WTC11 (cell line): Measurements from ENCODE around the gene RECQL5. TPM values are rescaled to one million over a fixed set of nuclear protein-coding genes. Genes with fewer than 3 reads are reported as not detected.

ENCODE experiments used
- ATAC-seq: fragments of 200-7000 bp; cut with Tn5 transposase; 2 replicates; pipeline ENCODE4 v1.10.0; 2021; ENCODE audit warnings: mild to moderate bottlenecking, moderate library complexity
- CTCF ChIA-PET: fragments of 300-600 bp; sonication (Branson Sonifier 250); formaldehyde crosslinking; loops from one replicate; lab custom pipeline; 2021; ENCODE audit warnings: antibody characterized with exemption; lab: Charles Lee
- POLR2A ChIA-PET: fragments of 350-600 bp; sonication (Branson Sonifier 250); formaldehyde crosslinking; loops from one replicate; lab custom pipeline; 2021; ENCODE audit warnings: antibody characterized with exemption; lab: Charles Lee
- DNase-seq: peaks from one replicate; pipeline ENCODE4 v3.0.0; 2021; ENCODE audit warnings: low spot score
- H3K27ac Mint-ChIP-seq: 2 replicates; pipeline ENCODE4 v1.8.0; 2021; ENCODE audit warnings: mixed read lengths
- H3K27me3 Mint-ChIP-seq: 2 replicates; pipeline ENCODE4 v1.8.0; 2021; ENCODE audit warnings: low read depth, mild to moderate bottlenecking, moderate library complexity, mixed read lengths
- H3K36me3 Mint-ChIP-seq: 2 replicates; pipeline ENCODE4 v1.8.0; 2021; ENCODE audit warnings: mixed read lengths
- H3K4me1 Mint-ChIP-seq: 2 replicates; pipeline ENCODE4 v1.8.0; 2022; ENCODE audit warnings: mixed read lengths
- H3K4me3 Mint-ChIP-seq: 2 replicates; pipeline ENCODE4 v1.8.0; 2021; ENCODE audit warnings: mild to moderate bottlenecking, moderate library complexity, mixed read lengths
- H3K9me3 Mint-ChIP-seq: 2 replicates; pipeline ENCODE4 v1.8.0; 2021; ENCODE audit warnings: mixed read lengths
- CTCF ChIP-seq: fragments of 200-600 bp; IDR thresholded peaks from 2 replicates; pipeline ENCODE4 v1.8.0; 2022; ENCODE audit warnings: antibody characterized with exemption
- E2F1 ChIP-seq: sonication (generic); formaldehyde crosslinking; IDR thresholded peaks from 2 replicates; pipeline ENCODE4 v1.8.0; 2022; ENCODE audit warnings: mild to moderate bottlenecking, missing genetic modification reagents
- FOXK1 ChIP-seq: sonication (generic); formaldehyde crosslinking; IDR thresholded peaks from 2 replicates; pipeline ENCODE4 v1.8.0; 2022; ENCODE audit warnings: mild to moderate bottlenecking, moderate library complexity, missing genetic modification reagents
- GRHL2 ChIP-seq: fragments of 250-450 bp; sonication (Bioruptor Pico); IDR thresholded peaks from 2 replicates; pipeline ENCODE4 v1.8.0; 2022; ENCODE audit warnings: mild to moderate bottlenecking, moderate library complexity; ENCODE audit not compliant: insufficient replicate concordance, severe bottlenecking
- HMGXB4 ChIP-seq: sonication (generic); formaldehyde crosslinking; IDR thresholded peaks from 2 replicates; pipeline ENCODE4 v1.8.1; 2023; ENCODE audit warnings: mild to moderate bottlenecking, moderate library complexity, missing genetic modification reagents
- NFE2L1 ChIP-seq: sonication (generic); formaldehyde crosslinking; IDR thresholded peaks from 2 replicates; pipeline ENCODE4 v1.8.1; 2023; ENCODE audit warnings: missing genetic modification reagents
- NR2C2 ChIP-seq: sonication (generic); formaldehyde crosslinking; IDR thresholded peaks from 2 replicates; pipeline ENCODE4 v1.8.0; 2022; ENCODE audit warnings: mild to moderate bottlenecking, missing genetic modification reagents
- ZNF138 ChIP-seq: sonication (generic); formaldehyde crosslinking; conservative IDR thresholded peaks from 2 replicates; pipeline ENCODE4 v1.8.1; 2022; ENCODE audit warnings: mild to moderate bottlenecking, moderate library complexity, missing genetic modification reagents
- ZNF396 ChIP-seq: fragments of 250-450 bp; sonication (Bioruptor Pico); IDR thresholded peaks from 2 replicates; pipeline ENCODE4 v1.8.0; 2021; ENCODE audit warnings: mild to moderate bottlenecking, moderate library complexity, borderline replicate concordance
- ZNF512 ChIP-seq: sonication (generic); formaldehyde crosslinking; IDR thresholded peaks from 2 replicates; pipeline ENCODE4 v1.8.1; 2022; ENCODE audit warnings: missing genetic modification reagents, borderline replicate concordance
- total RNA-seq: library from RNA; stranded (reverse); gene quantifications from 3 replicates; pipeline ENCODE4 v1.2.3, GENCODE V29; 2021
- TF ChIP-seq, protein P1 (sequence below): sonication (generic); formaldehyde crosslinking; IDR thresholded peaks from 2 replicates; pipeline ENCODE4 v1.8.1; 2023; ENCODE audit warnings: mild to moderate bottlenecking, missing genetic modification reagents
- TF ChIP-seq, protein P2 (sequence below): fragments of 250-450 bp; sonication (Bioruptor Pico); conservative IDR thresholded peaks from 2 replicates; pipeline ENCODE4 v1.9.0; 2021; ENCODE audit warnings: mild to moderate bottlenecking
- TF ChIP-seq, protein P3 (sequence below): sonication (generic); formaldehyde crosslinking; IDR thresholded peaks from 2 replicates; pipeline ENCODE4 v1.8.1; 2022; ENCODE audit warnings: low read depth, mild to moderate bottlenecking, moderate library complexity, missing genetic modification reagents, borderline replicate concordance
- TF ChIP-seq, protein P4 (sequence below): sonication (generic); formaldehyde crosslinking; IDR thresholded peaks from 2 replicates; pipeline ENCODE4 v1.8.0; 2022; ENCODE audit warnings: mild to moderate bottlenecking, missing genetic modification reagents

The RECQL5 gene
- total RNA-seq, 1 experiment from 2014 or later: 51.0 TPM

DNA sequence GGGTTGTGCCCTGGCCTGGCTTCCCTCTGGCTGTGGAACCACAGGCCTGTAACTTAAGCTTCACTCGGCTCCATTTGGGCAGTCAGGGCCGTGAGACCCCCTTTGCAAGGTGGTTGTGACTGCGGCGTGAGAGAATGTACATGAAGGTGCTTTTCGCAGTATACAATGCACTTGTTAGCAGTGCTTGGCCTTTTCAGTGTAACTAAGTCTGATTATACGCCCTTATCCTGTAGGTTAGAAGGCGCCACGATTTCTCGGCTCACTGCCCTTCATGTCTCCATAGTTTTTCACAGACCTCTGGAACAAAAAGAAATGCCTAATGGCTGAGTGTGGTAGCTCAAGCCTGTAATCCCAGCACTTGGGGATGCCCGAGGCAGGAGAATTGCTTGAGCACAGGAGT is 13.5 kb upstream of the RECQL5 start (continued):
- TF ChIP-seq E2F1 (CRISPR knock-in tag) (no peak), NR2C2 (no peak), HMGXB4 (CRISPR knock-in tag) (no peak), GRHL2 (CRISPR knock-in tag) (no peak)
- TF ChIP-seq, protein P1, sequence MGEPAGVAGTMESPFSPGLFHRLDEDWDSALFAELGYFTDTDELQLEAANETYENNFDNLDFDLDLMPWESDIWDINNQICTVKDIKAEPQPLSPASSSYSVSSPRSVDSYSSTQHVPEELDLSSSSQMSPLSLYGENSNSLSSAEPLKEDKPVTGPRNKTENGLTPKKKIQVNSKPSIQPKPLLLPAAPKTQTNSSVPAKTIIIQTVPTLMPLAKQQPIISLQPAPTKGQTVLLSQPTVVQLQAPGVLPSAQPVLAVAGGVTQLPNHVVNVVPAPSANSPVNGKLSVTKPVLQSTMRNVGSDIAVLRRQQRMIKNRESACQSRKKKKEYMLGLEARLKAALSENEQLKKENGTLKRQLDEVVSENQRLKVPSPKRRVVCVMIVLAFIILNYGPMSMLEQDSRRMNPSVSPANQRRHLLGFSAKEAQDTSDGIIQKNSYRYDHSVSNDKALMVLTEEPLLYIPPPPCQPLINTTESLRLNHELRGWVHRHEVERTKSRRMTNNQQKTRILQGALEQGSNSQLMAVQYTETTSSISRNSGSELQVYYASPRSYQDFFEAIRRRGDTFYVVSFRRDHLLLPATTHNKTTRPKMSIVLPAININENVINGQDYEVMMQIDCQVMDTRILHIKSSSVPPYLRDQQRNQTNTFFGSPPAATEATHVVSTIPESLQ (CRISPR knock-in tag): no peak
- TF ChIP-seq, all 79 proteins: peak for 0

DNA sequence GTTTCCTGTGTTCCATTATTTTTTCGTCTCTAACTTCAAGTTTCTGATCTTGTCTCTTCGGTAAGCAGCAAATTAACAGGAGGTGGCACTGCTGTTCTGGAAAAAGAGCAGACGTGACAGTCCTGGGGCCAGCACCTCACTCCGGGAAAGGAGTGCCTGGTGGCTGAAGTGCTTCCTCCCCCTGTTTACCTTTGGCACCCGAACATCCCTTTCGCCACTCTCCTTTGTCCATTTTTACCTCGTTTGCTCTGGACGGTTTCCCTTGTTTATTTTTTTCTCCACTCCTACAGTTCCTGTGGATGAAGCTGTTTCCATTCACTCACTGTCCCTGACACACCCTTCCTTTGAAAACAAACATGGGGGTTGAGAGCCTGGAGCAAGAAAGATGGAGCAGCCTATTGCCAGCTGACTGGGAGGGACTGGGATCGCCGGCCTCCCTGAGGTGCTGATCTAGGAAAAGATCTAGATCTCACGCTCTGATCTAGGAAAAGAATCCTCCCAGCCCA is 12.8 kb upstream of the RECQL5 start:
- TF ChIP-seq ZNF396 (CRISPR knock-in tag) (no peak), CTCF (no peak), ZNF512 (CRISPR knock-in tag) (no peak), FOXK1 (no peak), ZNF138 (CRISPR knock-in tag) (no peak), NFE2L1 (CRISPR knock-in tag) (no peak)
- TF ChIP-seq, protein P2, sequence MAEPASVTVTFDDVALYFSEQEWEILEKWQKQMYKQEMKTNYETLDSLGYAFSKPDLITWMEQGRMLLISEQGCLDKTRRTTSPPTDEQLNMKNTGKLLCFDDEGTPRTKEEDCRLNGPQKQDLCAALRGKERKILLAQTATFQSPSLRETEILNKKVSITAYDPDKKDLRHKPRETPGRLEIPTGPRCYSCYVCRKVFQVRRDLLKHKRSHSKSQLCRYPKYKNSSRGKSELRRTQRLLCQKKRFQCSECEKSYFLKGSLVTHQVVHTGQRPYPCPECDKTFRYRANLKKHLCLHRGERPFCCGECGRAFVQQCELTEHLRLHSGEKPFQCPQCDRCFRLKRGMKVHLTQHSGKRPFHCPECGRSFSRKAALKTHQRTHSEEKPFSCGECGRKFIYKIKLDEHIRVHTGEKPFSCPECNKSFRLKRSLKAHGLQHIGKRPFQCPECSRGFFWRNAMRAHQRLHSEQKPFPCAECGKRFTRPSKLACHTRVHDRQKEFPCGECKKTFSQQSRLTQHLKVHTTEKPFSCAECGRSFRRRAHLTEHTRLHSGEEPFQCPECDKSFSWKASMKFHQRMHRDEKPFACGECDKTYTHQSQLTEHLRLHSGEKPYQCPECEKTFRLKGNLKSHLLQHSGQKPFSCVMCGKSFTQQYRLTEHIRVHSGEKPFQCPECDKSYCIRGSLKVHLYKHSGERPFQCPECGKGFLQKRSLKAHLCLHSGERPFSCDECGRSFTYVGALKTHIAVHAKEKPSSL: no peak
- TF ChIP-seq, protein P3, sequence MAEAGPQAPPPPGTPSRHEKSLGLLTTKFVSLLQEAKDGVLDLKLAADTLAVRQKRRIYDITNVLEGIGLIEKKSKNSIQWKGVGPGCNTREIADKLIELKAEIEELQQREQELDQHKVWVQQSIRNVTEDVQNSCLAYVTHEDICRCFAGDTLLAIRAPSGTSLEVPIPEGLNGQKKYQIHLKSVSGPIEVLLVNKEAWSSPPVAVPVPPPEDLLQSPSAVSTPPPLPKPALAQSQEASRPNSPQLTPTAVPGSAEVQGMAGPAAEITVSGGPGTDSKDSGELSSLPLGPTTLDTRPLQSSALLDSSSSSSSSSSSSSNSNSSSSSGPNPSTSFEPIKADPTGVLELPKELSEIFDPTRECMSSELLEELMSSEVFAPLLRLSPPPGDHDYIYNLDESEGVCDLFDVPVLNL: no peak
- TF ChIP-seq, protein P4, sequence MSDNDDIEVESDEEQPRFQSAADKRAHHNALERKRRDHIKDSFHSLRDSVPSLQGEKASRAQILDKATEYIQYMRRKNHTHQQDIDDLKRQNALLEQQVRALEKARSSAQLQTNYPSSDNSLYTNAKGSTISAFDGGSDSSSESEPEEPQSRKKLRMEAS (CRISPR knock-in tag): no peak
- H3K36me3 Mint-ChIP-seq: peaks cover 13% of the 10 kb centered on the region; the same call in 1 of the 2 replicates
- POLR2A ChIA-PET: no interaction called here
- no peaks in the 10 kb centered on the region for H3K9me3 Mint-ChIP-seq
- no peak for DNase-seq
- no peak for ATAC-seq
- no peaks in the 10 kb centered on the region for H3K4me1 Mint-ChIP-seq
- no peak overlapping the region for H3K27ac Mint-ChIP-seq
- CTCF ChIA-PET: interaction anchor here (1.3 to 1.8 kb wide), 5 partner anchors 13 to 79 kb away, joined by 3 to 8 read pairs (median 5); no protein-coding TSS in a partner anchor
- H3K27me3 Mint-ChIP-seq: no peaks in the 10 kb centered on the region
- no peak overlapping the region for H3K4me3 Mint-ChIP-seq
